B cell (primary cell): Measurements from ENCODE around the gene SMAD1.

Experiments used
- CTCF ChIP-seq: fragments of 200-600 bp; IDR thresholded peaks from one replicate; pipeline ENCODE4 v1.8.0; 2022; ENCODE audit warnings: antibody characterized with exemption, mild to moderate bottlenecking
- EZH2 ChIP-seq: IDR thresholded peaks from 2 replicates; pipeline ENCODE4 v1.6.1; 2012; ENCODE audit warnings: borderline replicate concordance, low read depth, mild to moderate bottlenecking, moderate library complexity, low read length; ENCODE audit not compliant: insufficient read depth, poor library complexity, severe bottlenecking

GRCh38 chr4:145536044-145536443, 54.4 kb downstream of the SMAD1 start:
- no peak for TF ChIP-seq CTCF
- TF ChIP-seq EZH2, result no peak
